HG03097 (cell line): Measurements from ENCODE around the gene PRKAR2A.
"Not testable (repeated sequence)": the region's sequence is repeated elsewhere in the genome, so short reads cannot be mapped to it uniquely, and the experiment has no call there.

Experiments
- ATAC-seq: cut with Tn5 transposase; IDR thresholded peaks from one replicate; pipeline ENCODE4 v1.9.1; 2021; ENCODE audit not compliant: unreplicated experiment, low FRiP score

The PRKAR2A gene

DNA sequence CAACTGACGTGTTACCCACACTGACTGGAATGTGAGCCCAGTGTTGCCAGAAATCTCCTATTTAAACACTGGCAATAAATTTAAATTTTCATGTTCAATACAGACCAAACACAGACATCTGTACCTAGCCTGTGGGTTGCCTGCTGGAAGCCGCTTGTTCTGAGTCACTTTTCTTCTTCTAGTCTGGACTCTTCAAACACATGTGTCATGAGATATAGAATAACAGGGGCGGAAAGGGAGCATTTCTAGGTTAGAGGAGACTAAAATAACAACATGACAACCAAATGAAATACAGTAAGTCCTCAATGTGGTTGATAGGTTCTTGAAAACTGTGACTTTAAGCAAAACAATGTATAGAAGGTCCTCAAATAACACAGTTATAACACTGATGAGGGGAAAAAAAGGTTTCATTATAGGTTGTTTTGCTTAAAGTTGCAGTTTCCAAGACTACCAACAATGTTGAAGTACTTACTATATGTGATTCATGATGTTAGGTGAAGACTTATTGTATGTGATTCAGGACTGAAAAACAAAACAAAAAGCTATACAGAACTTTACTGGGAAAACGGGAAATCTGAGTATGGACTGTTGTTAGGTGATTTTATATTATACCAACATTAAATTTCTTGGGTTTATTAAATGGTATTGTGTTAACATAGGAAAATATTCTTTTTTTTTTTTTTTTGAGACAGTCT is 63.1 kb downstream of the PRKAR2A start:
- ATAC-seq, result no peak

DNA sequence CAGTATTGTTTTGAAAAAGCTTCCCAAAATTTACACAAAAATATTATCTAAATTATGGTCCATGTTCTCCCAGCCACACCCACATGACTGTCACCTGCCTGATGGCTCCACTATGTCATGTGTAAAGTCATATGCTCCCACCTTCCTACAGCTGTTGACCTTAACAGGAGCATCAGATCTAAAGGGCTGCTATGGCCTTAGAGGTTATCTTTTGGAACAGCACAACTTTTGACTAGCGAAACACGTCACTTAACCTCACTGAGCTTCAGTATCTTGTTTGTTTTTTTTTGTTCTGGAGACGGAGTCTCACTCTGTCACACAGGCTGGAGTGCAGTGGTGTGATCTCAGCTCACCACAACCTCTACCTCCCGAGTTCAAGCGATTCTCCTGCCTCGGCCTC is 64.4 kb downstream of the PRKAR2A start:
- ATAC-seq, result no peak

DNA sequence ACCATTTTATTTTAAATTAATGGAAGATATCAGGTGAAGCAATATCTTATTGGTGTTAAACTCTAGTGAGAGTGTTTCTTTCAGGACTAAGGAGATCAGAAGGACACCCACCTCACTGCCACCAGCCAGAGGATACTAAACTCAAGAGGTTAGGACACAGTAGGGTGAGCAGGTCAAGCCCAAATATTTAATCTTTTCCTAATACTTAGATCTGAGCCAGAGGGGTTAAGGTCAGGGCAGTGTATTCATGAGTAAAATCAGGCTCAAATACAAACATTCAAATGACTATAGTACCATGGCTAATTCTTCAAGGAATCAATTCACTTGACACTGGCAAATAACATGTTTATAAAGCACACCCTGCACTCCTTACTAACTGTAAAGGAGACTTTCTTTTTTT is 65.6 kb downstream of the PRKAR2A start:
- ATAC-seq, result no peak

DNA sequence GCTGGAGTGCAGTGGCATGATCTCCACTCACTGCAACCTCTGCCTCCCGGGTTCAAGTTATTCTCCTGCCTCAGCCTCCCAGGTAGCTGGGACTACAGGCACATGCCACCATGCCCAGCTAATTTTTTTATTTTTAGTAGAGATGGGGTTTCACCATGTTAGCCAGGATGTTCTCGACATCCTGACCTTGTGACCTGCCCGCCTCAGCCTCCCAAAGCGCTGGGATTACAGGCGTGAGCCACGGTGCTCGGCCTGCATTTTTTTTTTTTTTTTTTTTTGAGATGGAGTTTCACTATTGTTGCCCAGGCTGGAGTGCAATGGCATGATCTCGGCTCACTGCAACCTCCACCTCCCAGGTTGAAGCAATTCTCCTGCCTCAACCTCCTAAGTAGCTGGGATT is 69.1 kb downstream of the PRKAR2A start:
- ATAC-seq, result not testable (repeated sequence)

DNA sequence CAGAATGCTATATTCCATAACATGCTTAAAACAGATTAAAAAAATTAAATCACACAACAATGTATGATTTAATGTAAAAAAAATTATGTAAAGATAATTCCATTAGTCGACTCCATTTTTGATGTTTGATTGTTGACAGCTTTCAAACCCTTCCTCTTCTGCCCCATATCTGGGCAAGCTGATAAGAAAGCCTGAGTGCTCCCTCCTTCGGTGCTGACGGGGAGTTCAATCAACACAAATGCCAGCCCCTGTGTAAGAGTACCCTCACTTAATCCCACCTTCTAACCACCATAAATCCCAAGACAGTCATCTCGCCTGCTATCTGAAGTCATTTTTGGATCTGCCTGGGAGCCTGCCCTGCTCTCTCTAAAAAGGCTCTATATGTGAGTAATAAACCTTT is 70.8 kb downstream of the PRKAR2A start:
- ATAC-seq, result no peak

DNA sequence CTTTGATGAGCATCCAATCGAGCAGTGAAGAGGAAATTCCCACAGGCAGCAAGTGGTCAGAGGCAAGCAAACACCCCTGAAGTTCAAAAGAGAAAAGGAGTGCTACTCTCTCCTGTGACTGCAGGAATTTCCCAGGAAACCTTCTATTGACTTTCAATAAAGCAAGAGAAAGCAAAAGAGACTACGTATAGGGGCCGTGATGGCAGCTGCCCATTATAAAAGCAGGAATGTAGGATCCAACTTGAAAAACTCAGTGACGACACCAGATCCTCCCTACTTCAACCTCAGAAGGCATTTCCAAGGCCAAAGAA is 77.5 kb downstream of the PRKAR2A start:
- no peak for ATAC-seq

DNA sequence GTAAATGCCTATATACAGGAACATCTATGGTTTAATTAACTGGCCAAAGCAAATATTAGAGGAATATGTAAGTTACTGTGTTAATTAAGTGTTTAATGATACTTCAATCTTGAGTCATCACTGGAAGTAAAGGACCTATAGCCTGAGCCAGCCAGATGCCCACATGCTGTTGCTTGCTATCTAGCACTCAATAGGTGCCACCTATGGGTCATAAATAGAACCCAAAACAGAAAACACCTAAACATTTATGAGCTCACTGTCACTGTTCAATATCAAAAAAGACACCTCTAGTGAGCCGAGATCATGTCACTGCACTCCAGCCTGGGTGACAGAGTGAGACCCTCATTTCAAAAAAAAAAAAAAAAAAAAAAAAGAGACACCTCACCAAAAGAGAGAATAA is 82.3 kb downstream of the PRKAR2A start:
- ATAC-seq, result no peak

DNA sequence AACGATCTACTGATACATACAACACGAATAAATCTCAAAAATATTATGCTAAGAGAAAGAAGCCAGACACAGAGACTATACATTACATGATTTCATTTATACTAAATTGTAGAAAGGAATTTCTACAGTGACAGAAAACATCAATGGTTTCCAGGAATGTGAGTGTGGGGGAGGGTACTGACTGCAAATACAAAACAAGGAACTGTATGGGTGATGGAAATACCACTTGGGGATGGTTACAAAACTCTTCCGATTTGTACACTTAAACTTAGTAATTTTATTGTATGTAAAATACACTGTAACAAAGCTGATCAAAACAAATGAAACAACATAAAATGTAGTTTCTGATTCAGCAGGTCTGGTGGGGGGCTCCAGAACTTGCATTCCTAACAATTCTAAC is 84.9 kb downstream of the PRKAR2A start:
- ATAC-seq, result no peak

DNA sequence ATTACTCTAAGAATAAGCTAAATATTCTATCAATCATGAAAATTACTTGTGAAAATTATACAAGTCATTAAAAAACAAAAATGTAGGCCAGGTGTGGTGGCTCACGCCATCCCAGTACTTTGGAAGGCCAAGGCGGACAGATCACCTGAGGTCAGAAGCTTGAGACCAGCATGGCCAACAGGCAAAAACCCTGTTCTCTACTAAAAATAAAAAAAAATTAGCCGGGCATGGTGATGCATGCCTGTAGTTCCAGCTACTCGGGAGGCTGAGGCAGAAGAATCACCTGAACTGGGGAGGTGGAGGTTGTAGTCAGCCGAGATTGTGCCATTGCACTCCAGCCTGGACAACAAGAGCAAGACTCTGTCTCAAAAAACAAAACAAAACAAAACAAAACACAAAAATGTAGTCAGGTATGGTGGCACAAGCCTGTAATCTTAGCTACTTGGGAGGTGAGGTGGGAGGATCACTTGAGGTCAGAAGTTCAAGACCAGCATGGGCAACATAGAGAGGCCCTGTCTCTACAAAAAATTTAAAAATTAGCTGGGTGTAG is 87.6 kb downstream of the PRKAR2A start:
- not testable (repeated sequence) for ATAC-seq

DNA sequence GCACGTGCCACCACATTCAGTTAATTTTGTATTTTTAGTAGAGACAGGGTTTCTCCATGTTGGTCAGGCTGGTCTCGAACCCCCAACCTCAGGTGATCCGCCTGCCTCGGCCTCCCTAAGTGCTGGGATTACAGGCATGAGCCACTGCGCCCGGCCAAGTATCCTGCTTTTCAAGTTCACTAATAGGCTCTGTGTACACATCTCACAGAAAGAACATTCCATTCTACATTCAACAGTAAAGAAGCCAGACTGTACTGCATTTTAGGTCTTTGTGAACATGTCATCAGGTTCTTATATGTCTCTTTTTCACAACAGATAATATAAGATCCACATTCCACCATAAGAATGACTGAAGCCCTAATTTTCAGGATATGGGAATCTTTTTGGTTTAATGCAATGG is 88.1 kb downstream of the PRKAR2A start:
- not testable (repeated sequence) for ATAC-seq

DNA sequence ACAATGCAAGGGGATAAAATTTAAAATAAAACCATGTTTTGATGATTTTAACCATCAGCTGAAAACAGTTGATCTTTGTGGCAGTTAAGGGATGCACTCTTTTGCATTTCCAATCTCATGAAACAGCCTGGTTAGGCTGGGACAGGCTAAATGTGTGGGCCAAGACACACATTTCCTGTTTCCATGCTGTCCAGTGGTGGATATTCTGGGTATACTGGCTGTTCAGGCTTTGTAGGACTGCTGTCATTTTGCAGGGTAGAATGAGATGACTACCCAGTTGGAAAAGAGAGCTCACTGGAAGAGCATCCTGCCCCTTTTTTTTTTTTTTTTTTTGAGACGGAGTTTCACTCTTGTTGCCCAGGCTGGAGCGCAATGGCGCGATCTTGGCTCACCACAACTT is 88.6 kb downstream of the PRKAR2A start:
- ATAC-seq, result no peak

DNA sequence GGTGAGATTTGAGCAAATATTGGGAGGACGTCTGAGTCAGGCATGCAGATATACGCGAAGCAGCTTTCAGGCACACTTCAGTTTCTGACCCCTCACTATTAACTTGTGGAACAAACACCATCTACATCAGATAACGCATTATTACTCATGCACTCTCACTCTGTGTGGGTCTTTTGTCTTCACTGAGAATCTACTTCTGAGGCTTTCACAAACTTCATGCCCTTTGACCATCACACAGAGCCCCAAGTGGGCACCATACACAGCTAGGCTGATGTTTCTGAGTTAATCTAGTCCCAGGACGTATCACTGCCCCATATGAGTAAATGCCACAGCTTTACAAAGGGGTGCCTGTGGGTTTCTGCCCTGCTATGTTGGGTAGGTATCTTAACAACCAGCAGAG is 91.0 kb downstream of the PRKAR2A start:
- no peak for ATAC-seq

DNA sequence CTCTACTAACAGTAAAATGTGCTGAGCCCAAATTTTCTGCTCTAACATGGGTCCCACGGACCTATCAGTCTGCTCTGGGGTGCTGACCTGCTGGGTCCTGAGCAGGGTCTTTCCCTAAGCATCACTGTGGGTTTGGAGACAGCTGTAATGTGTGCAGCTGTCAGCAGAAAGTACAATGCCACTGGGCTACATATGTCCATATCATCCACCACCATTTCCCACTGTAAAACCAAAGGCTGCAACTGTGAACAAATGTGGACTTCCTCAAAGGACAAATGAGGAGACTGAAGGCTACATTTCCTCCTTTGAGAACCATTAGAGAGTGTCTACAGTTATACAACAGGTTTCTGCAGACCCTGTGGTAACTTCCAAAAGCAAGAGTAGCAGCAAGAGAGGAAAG is 96.8 kb downstream of the PRKAR2A start:
- no peak for ATAC-seq

DNA sequence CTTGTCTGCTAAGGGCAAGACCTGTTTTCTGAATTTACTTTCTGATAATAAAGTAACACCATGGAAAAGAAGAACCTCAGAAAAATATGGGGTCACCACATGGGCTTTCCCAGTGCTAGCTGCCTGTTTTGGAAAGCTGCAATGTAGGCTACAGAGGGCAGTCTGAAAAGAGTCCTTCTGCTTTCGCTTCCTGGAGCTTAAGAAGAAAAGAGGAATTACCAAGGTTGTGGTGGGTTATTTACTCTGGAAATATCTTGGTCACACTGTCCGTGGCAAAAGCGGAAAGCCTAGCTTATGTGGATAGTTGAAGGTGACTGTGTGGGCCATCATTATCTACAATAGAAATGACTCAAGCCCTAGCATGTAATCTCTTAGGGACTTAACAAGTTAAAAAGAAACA is 98.9 kb downstream of the PRKAR2A start:
- no peak for ATAC-seq

DNA sequence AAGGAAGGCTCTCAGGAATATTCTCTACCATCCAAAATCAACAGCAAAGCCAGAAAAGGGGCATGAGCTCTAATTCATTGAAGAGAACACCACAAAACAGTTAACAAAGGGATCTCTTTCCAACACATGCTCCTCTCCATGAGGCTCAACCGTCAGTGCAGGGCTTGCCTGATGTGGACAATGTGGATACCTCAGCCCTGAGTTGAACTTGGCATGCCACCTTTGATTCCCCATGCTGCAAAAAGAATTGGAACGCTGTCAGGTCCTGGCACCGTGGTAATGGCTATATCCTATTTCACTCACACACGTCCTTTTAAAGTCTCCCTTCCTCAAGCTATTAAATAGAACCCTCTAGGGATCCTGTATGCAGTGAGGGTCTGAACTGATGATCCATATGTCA is 100.0 kb downstream of the PRKAR2A start:
- ATAC-seq, result no peak

DNA sequence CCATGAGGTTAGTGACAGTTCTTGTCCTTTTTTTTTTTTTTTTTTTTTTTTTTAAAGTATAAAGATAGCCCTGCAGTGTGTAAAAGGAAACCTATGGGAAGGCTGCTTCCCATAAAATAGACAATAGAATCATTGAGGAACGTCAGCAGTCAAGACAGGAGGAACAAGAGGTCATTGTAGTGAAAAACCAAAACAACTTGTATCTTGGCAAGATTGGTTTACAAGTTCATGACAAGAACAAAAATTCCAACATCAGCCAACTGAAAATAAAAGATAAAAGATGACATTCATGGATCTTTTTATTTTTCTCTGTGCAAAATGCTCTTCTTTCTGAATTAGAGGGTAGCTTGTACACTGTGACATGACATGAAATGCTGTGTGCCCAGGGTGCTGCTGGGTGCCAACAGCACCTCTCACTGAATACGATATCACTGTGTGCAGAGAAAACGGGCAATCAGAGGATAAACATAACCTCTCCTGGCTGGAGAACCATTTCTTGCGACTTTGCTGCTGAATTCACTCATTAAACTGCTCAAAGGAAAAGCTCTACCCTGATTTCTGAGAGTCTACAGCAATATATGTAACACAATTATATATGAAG is 100.6 kb downstream of the PRKAR2A start:
- no peak for ATAC-seq

DNA sequence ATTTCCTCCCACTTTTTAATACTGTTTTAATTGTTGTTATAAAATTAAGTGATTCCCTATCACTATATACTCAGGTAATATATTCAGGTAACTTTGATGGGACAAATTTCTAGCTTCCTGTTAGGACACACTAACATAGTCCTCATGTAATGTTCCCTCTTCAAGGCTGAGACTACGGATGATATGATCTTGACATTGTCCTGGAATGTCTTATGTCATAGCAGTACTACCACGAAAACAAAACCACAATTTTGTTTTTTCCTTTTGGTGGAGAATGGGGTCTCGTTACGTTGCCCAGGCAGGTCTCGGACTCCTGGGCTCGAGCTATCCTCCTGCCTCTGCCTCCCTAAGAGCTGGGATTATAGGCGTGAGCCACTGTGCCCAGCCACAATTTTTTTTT is 103.9 kb downstream of the PRKAR2A start:
- ATAC-seq, result no peak

DNA sequence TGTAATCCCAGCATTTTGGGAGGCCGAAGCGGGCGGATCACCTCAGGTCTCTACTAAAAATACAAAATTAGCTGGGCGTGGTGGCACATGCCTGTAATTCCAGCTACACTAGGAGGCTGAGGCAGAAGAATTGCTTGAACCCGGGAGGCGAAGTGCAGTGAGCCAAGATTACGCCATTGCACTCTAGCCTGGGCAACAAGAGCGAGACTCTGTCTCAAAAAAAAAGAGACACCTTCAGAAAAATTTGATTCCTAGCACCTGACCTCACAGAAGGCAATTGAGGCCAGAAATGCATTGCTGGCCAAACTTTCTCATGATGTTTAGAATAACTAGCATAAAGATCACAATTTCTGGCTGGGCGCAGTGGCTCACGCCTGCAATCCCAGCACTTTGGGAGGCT is 106.4 kb downstream of the PRKAR2A start:
- ATAC-seq, result not testable (repeated sequence)

DNA sequence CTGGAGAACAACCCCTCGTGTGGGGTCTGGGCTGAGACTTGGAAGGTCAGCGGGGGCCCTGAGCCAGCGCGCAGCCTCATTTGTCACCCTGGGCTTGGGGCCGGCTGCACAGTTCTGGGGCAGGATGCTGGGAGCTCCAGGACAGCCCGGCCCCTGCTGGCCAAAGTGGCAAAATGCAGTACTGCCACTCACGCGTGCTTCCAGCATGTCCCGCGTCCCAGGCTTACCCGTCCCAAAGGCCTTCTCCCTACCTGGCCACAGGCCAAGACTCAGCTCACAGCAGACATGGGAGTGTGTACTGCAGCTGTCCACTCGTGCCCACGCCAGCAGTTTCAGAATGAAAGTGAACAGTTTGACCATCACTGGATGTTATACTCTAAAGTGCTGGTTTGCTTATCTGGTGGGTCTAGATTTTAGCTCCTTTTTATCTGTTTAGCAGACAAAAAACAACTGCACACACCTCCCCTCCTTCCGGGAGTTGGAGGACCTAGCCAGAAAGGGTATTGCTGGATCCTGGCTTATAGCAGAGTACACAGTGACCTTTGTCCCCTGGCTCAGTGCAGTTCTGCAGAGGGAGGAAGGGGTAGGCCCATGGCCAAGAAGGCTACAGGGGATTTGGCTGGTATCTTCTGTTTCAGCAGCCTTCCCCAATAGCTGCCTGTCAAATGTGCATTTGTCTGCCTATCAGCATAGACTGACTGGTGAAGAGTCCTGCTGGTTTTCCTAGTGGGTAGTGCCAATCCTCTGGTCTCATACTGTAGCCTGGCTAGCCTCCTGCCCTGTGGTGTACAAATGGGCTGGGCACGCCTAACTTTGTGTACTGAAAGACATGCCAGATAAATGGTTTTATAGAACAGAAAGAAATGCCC is 107.5 kb downstream of the PRKAR2A start:
- ATAC-seq, result peak; percentile 76

DNA sequence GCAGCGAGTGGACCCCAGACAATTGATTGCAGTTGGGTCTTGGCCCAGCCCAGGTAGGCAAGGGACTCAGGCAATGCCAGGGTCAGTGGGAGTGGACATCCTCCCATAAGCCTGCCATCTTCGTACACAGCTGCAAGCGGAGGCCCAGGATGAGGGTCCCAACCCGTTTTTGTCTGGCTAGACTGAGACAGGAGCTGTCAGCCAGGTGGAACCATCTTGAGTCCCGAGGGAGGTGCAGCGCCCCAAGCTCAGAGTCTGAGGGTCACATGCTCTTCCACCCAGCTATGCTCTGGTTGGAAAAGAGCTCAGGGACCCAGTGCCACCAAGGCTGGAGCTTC is 108.1 kb downstream of the PRKAR2A start:
- ATAC-seq, result no peak

DNA sequence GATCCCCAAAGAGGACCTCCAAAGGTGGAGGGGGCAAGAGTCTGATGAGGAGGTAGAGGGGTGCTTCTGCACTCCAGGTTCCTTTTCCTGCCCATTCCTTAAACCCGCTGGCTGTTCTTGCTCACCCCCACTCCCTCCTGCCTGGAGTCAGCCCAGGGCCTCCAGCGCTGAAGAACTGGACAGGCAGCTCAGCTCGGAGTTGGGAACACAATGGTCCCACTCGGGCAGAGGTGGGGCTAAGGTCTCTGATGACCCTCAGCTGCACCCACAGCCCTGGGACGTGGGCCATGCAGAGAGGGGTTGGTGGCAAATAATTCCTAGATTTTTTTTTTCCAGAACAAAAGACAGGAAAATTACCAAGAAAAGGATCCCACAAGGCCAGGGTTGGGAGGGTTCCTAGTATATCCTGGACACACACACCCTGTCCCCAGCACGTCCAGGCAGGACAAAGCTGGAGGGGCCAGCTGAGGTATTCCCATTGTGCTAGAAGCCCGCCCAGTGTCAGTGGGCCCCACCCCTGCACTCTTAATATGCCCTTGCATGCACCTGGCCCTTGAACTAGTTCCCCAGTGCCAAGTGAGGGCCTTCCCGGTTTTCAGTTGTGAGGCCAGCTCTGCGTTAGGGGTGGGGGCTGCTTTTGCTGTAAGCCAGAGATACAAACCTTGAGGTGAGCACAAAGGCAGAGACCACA is 108.6 kb downstream of the PRKAR2A start:
- ATAC-seq, result no peak
